Measurements from ENCODE around the gene LATS2.

The LATS2 gene

GRCh38 chr13:21101865-21102576 lies 40.6 kb upstream of the LATS2 start:
- Histone ChIP-seq H3K4me1 (ENCODE audit: low read length) (no peaks in the 10 kb centered on the region), H3K4me2 (ENCODE audit: low read length) (no peak overlapping the region), H3K36me3 (replicated peaks; ENCODE audit: low read depth, low read length) (no peaks in the 10 kb centered on the region), H3K9me3 (ENCODE audit: insufficient read depth, low read length) (no peaks in the 10 kb centered on the region), H3K27ac (ENCODE audit: low read length) (no peak overlapping the region), H4K20me1 (ENCODE audit: insufficient read depth, low read length) (no peaks in the 10 kb centered on the region), H2AFZ (ENCODE audit: low read depth, low read length) (no peak overlapping the region), H3K27me3 (ENCODE audit: low read depth, low read length) (no peaks in the 10 kb centered on the region), H3K79me2 (ENCODE audit: low read length) (no peaks in the 10 kb centered on the region), H3K4me3 (ENCODE audit: low read length) (no peak overlapping the region), H3K9ac (ENCODE audit: low read length) (no peak overlapping the region)
- TF ChIP-seq EZH2phosphoT487 (IDR thresholded peaks at IDR 0.05; ENCODE audit: low read depth) (no peak), CTCF (IDR thresholded peaks at IDR 0.05; ENCODE audit: low read depth, low read length) (no peak)

- no peaks in the 10 kb centered on the region for H3K79me2 ChIP-seq (ENCODE audit: low read length)
- H3K27ac ChIP-seq (ENCODE audit: low read length): no peak overlapping the region
- no peaks in the 10 kb centered on the region for H3K9me3 ChIP-seq (ENCODE audit: insufficient read depth, low read length)
- no peak overlapping the region for H3K9ac ChIP-seq (ENCODE audit: low read length)
- TF ChIP-seq CTCF (IDR thresholded peaks at IDR 0.05; ENCODE audit: low read depth, low read length) (no peak), EZH2phosphoT487 (IDR thresholded peaks at IDR 0.05; ENCODE audit: low read depth) (no peak)
- H3K36me3 ChIP-seq (replicated peaks; ENCODE audit: low read depth, low read length): no peaks in the 10 kb centered on the region
- H3K27me3 ChIP-seq (ENCODE audit: low read depth, low read length): no peaks in the 10 kb centered on the region
- no peak overlapping the region for H2AFZ ChIP-seq (ENCODE audit: low read depth, low read length)
- H3K4me3 ChIP-seq (ENCODE audit: low read length): no peak overlapping the region
- no peaks in the 10 kb centered on the region for H4K20me1 ChIP-seq (ENCODE audit: insufficient read depth, low read length)
- no peaks in the 10 kb centered on the region for H3K4me1 ChIP-seq (ENCODE audit: low read length)
- H3K4me2 ChIP-seq (ENCODE audit: low read length): no peak overlapping the region
Observed at GRCh38 chr13:21100994-21101757, 39.8 kb upstream of the LATS2 start.

- Histone ChIP-seq H3K9ac (ENCODE audit: low read length) (no peak overlapping the region), H3K4me3 (ENCODE audit: low read length) (no peak overlapping the region), H4K20me1 (ENCODE audit: insufficient read depth, low read length) (no peaks in the 10 kb centered on the region), H3K4me1 (ENCODE audit: low read length) (no peaks in the 10 kb centered on the region), H3K4me2 (ENCODE audit: low read length) (no peak overlapping the region), H3K27me3 (ENCODE audit: low read depth, low read length) (no peaks in the 10 kb centered on the region), H3K9me3 (ENCODE audit: insufficient read depth, low read length) (no peaks in the 10 kb centered on the region), H3K79me2 (ENCODE audit: low read length) (no peaks in the 10 kb centered on the region), H2AFZ (ENCODE audit: low read depth, low read length) (no peak overlapping the region), H3K36me3 (replicated peaks; ENCODE audit: low read depth, low read length) (no peaks in the 10 kb centered on the region), H3K27ac (ENCODE audit: low read length) (no peak overlapping the region)
- TF ChIP-seq EZH2phosphoT487 (IDR thresholded peaks at IDR 0.05; ENCODE audit: low read depth): no peak
- no peak for TF ChIP-seq CTCF (IDR thresholded peaks at IDR 0.05; ENCODE audit: low read depth, low read length)
Observed at GRCh38 chr13:21100211-21100610, 38.8 kb upstream of the LATS2 start.

GRCh38 chr13:21095311-21095710 lies 33.9 kb upstream of the LATS2 start:
- H3K79me2 ChIP-seq (ENCODE audit: low read length): no peaks in the 10 kb centered on the region
- H3K27ac ChIP-seq (ENCODE audit: low read length): no peak overlapping the region
- no peaks in the 10 kb centered on the region for H3K9me3 ChIP-seq (ENCODE audit: insufficient read depth, low read length)
- H3K4me1 ChIP-seq (ENCODE audit: low read length): no peaks in the 10 kb centered on the region
- no peaks in the 10 kb centered on the region for H4K20me1 ChIP-seq (ENCODE audit: insufficient read depth, low read length)
- no peak overlapping the region for H3K4me3 ChIP-seq (ENCODE audit: low read length)
- no peak overlapping the region for H2AFZ ChIP-seq (ENCODE audit: low read depth, low read length)
- no peak for TF ChIP-seq EZH2phosphoT487 (IDR thresholded peaks at IDR 0.05; ENCODE audit: low read depth)
- no peak for TF ChIP-seq CTCF (IDR thresholded peaks at IDR 0.05; ENCODE audit: low read depth, low read length)
- no peak overlapping the region for H3K4me2 ChIP-seq (ENCODE audit: low read length)
- H3K36me3 ChIP-seq (replicated peaks; ENCODE audit: low read depth, low read length): no peaks in the 10 kb centered on the region
- no peaks in the 10 kb centered on the region for H3K27me3 ChIP-seq (ENCODE audit: low read depth, low read length)
- no peak overlapping the region for H3K9ac ChIP-seq (ENCODE audit: low read length)
